ENCODE measurements around the gene RDH5. TPM values are rescaled to one million over a fixed set of nuclear protein-coding genes. Genes with fewer than 3 reads are reported as not detected.

RDH5 gene
- polyA plus RNA-seq, 1 donor from 2014 or later = 2.2 TPM

DNA sequence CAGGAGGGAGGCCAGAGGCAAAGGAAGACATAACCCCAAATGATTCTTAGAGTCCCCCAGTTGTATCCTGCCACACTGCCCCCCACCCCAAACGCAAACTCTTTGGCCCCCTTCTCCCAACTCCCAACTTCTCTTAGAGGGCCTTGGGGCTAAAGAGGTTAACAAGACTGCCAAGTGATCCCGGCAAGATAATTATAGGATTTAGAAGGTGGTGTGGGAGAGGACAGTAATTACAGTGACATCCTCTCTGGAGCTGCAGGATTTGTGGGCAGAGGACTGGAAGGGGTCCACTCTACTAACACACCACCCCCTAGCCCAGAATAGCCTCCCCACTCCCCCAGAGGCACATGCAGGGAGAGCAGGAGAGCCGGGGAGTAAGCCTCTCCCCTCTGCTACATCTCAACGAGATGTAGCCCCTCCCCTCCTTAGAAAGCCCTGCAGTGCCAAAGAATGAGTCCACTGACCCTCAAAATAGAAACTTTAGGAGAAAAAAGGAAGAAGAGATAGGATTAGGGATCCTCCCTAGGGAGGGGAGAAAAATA is 17.5 kb downstream of the RDH5 start:
- peak overlapping the region; percentile 51 to 87 (median 86) for H3K27ac Mint-ChIP-seq

GRCh38 chr12:55738123-55739024 is 18.2 kb downstream of the RDH5 start:
- Mint-ChIP-seq H3K36me3 (no peaks in the 10 kb centered on the region), H3K9me3 (no peaks in the 10 kb centered on the region), H3K4me1 (peaks cover 4 to 19% (median 18%) of the 10 kb centered on the region in 3 donors), H3K27ac (peak overlapping the region; percentile 64 to 96 (median 87)), H3K27me3 (no peaks in the 10 kb centered on the region), H3K4me3 (peak overlapping the region; percentile 87 to 97 (median 92))

More for the DNA sequence above, 17.5 kb downstream of the RDH5 start:
- H3K27me3 Mint-ChIP-seq = no peaks in the 10 kb centered on the region
- H3K9me3 Mint-ChIP-seq = no peaks in the 10 kb centered on the region
- peaks cover 4 to 18% (median 16%) of the 10 kb centered on the region in 3 donors for H3K4me1 Mint-ChIP-seq
- peak overlapping the region; percentile 87 to 97 (median 92) for H3K4me3 Mint-ChIP-seq
- H3K36me3 Mint-ChIP-seq = no peaks in the 10 kb centered on the region

DNA sequence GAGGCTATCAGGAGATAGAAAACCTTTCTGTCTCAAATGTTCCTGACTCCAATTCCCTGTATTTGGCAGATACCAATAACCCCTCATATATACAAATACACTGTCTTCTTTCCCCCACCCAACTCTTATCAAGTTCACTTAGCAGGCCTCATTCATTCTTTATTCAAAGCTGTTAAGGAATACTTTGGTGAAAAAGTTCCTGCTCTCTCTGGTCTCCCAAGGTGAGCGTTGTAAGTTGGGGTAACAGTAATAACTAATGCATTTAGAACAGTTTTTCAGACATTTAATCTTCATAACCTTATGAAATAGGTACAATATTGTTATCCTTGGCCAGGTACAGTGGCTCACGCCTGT is 18.8 kb downstream of the RDH5 start:
- Mint-ChIP-seq H3K27ac (peak overlapping the region in 2 of 3 donors; percentile 64 to 87), H3K27me3 (peaks cover under 1% of the 10 kb centered on the region), H3K4me1 (peaks cover 4 to 19% (median 18%) of the 10 kb centered on the region in 3 donors), H3K9me3 (no peaks in the 10 kb centered on the region), H3K36me3 (no peaks in the 10 kb centered on the region), H3K4me3 (peak overlapping the region; percentile 87 to 97 (median 92))

- H3K9me3 Mint-ChIP-seq = no peaks in the 10 kb centered on the region
Observed at GRCh38 chr12:55741931-55742680, 21.9 kb downstream of the RDH5 start.

GRCh38 chr12:55742719-55743405 is 22.7 kb downstream of the RDH5 start, which contains the start of gene GDF11:
GDF11 (plus strand) TSS chr12:55743122; CDS start chr12:55743317, 195 bp downstream.
- Mint-ChIP-seq H3K27ac (peak within 1 kb of the TSS in 2 of 3 donors; percentile 32 to 71), H3K36me3 (no peaks in the 10 kb centered on the region), H3K4me1 (peaks cover 4 to 25% (median 23%) of the 10 kb centered on the region in 3 donors), H3K27me3 (peaks cover 4% of the 10 kb centered on the region), H3K9me3 (no peaks in the 10 kb centered on the region), H3K4me3 (peak within 1 kb of the TSS; percentile 91 to 97 (median 95))

More at GRCh38 chr12:55741931-55742680, 21.9 kb downstream of the RDH5 start:
- peak overlapping the region in 1 of 3 donors; percentile 32 for H3K27ac Mint-ChIP-seq
- peak overlapping the region; percentile 79 to 94 (median 84) for H3K4me3 Mint-ChIP-seq
- H3K4me1 Mint-ChIP-seq = peaks cover 8 to 33% (median 29%) of the 10 kb centered on the region in 3 donors
- peaks cover 4% of the 10 kb centered on the region for H3K27me3 Mint-ChIP-seq
- H3K36me3 Mint-ChIP-seq = no peaks in the 10 kb centered on the region

DNA sequence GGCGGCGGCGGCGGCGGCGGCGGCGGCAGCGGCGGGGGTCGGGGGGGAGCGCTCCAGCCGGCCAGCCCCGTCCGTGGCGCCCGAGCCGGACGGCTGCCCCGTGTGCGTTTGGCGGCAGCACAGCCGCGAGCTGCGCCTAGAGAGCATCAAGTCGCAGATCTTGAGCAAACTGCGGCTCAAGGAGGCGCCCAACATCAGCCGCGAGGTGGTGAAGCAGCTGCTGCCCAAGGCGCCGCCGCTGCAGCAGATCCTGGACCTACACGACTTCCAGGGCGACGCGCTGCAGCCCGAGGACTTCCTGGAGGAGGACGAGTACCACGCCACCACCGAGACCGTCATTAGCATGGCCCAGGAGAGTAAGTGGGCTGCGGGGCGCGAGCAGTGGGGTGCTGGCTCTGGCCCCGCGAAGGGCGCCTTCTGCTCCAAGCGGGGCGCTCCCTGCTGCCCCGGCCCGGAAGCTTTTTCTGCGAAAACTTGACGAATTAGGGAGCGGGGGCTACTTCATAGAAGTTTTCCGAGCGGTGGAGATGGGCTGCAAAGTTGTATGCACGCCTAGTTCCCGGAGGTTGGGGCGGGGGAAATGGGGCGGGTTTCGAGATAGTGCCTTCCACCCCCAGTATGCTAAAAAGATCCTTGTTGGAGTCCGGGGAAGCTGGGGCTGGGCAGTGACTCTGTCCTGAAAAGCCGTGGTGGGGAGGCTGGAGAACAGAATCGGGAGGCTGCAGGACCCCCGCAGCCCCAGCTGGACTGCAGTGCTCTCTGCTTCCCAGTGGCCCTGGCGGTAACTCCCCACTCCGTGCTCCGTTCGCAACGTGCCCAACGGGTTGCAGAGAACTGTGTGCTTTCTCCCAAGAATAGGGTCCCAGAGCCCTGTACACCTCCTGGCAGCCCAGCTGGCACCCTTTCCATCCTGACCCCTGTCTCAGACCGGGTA is 23.5 kb downstream of the RDH5 start:
- Mint-ChIP-seq H3K36me3 (no peaks in the 10 kb centered on the region), H3K9me3 (no peaks in the 10 kb centered on the region), H3K27me3 (peaks cover 4% of the 10 kb centered on the region), H3K4me1 (peaks cover 4 to 20% (median 18%) of the 10 kb centered on the region in 3 donors), H3K4me3 (peak overlapping the region; percentile 91 to 97 (median 95)), H3K27ac (peak overlapping the region in 1 of 3 donors; percentile 71)

- Mint-ChIP-seq H3K27ac (peak overlapping the region in 2 of 3 donors; percentile 67 to 71), H3K36me3 (peaks cover 2% of the 10 kb centered on the region), H3K4me3 (peak overlapping the region; percentile 91 to 97 (median 95)), H3K4me1 (peaks cover 4 to 18% (median 18%) of the 10 kb centered on the region in 3 donors), H3K9me3 (no peaks in the 10 kb centered on the region), H3K27me3 (peaks cover 4% of the 10 kb centered on the region)
Observed at GRCh38 chr12:55744340-55745030, 24.3 kb downstream of the RDH5 start.

DNA sequence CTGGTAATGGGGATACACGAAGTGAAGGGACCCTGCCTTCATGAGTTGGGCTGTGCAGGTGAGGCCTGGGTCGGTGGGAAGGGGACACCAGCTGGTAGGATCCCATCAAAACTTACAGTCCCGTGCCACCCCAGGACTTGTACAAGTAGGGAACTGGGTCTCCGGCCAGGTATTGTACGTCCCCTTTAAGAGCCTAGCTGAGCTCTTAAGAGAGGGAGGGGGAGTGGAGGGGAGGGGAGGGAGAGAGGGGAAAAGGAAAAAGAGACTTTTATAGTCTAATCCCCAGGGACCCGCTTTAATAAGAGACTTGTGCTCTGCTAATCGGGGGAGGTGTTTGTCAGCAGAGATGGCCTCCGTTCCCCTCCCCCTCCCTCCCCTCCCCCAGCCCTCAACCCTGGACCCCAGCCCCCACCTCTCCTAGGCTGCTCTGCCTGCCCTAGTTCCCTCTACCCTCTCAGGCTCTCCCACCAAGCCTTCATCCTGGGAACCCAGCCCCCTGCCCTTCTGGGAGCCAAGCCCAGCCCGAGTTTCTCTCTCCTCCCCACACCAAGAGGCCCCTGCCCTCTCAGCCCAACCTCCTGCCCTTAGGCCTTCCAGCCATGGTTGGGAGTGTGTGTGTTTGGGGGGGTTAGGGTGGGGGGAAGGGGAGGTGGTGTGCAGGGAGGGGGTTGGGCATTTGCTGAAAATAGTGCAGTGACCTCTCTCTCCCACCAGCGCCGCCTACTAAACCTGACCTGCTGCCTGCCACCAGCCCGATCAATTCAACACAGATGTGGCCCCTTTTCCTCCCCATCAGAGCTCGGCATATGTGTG is 25.4 kb downstream of the RDH5 start:
- no peaks in the 10 kb centered on the region for H3K9me3 Mint-ChIP-seq
- H3K27me3 Mint-ChIP-seq = peaks cover 4% of the 10 kb centered on the region
- peak overlapping the region; percentile 39 to 59 (median 41) for H3K27ac Mint-ChIP-seq
- peaks cover 4 to 18% (median 18%) of the 10 kb centered on the region in 3 donors for H3K4me1 Mint-ChIP-seq
- H3K4me3 Mint-ChIP-seq = peak overlapping the region; percentile 91 to 97 (median 95)
- H3K36me3 Mint-ChIP-seq = peaks cover 2% of the 10 kb centered on the region

- Mint-ChIP-seq H3K27me3 (peaks cover 4% of the 10 kb centered on the region), H3K4me3 (peak overlapping the region; percentile 21 to 86 (median 76)), H3K27ac (peak overlapping the region; percentile 33 to 85 (median 39)), H3K4me1 (peaks cover 4 to 18% (median 18%) of the 10 kb centered on the region in 3 donors), H3K9me3 (no peaks in the 10 kb centered on the region), H3K36me3 (peaks cover 2% of the 10 kb centered on the region)
Observed at GRCh38 chr12:55746174-55746912, 26.1 kb downstream of the RDH5 start.

GRCh38 chr12:55746913-55747231 is 26.7 kb downstream of the RDH5 start:
- Mint-ChIP-seq H3K4me3 (peak overlapping the region in 1 of 4 donors; percentile 21), H3K9me3 (no peaks in the 10 kb centered on the region), H3K27me3 (peaks cover 4% of the 10 kb centered on the region), H3K36me3 (peaks cover 2% of the 10 kb centered on the region), H3K27ac (peak overlapping the region in 2 of 3 donors; percentile 39 to 85), H3K4me1 (peaks cover 4 to 18% (median 18%) of the 10 kb centered on the region in 3 donors)

- H3K27ac Mint-ChIP-seq = peak overlapping the region; percentile 2 to 80 (median 54)
- H3K27me3 Mint-ChIP-seq = peaks cover 4% of the 10 kb centered on the region
- peaks cover 4 to 15% (median 14%) of the 10 kb centered on the region in 3 donors for H3K4me1 Mint-ChIP-seq
- H3K9me3 Mint-ChIP-seq = no peaks in the 10 kb centered on the region
- peaks cover 2% of the 10 kb centered on the region for H3K36me3 Mint-ChIP-seq
- H3K4me3 Mint-ChIP-seq = peak overlapping the region in 1 of 4 donors; percentile 1
Observed at GRCh38 chr12:55748230-55748993, 28.2 kb downstream of the RDH5 start.
